GM19023 (cell line): ENCODE results near the gene MPG.
A peak's percentile ranks its signal among the peaks of the same experiment; 100 is the strongest.

Experiments used
- ATAC-seq: cut with Tn5 transposase; IDR thresholded peaks from one replicate; pipeline ENCODE4 v1.9.1; 2021; ENCODE audit warnings: mild to moderate bottlenecking, moderate library complexity; ENCODE audit not compliant: unreplicated experiment

Gene MPG

DNA sequence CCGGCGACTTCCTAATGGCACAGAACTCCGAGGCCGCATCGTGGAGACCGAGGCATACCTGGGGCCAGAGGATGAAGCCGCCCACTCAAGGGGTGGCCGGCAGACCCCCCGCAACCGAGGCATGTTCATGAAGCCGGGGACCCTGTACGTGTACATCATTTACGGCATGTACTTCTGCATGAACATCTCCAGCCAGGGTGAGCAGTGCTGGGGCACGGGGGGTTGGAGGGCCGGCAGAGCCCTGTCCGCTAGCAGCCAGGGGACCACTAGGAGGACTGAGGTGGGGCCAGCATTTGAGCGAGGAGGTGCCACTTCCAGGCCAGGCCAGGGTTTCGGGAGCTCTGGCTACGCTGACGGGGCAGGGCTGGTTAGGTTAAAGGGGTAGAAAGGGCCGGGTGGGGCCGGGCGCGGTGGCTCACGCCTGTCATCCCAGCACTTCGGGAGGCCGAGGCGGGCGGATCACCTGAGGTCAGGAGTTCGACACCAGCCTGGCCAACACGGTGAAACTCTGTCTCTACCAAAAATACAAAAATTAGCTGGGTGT, 5.1 kb downstream of the MPG start:
- no peak for ATAC-seq

DNA sequence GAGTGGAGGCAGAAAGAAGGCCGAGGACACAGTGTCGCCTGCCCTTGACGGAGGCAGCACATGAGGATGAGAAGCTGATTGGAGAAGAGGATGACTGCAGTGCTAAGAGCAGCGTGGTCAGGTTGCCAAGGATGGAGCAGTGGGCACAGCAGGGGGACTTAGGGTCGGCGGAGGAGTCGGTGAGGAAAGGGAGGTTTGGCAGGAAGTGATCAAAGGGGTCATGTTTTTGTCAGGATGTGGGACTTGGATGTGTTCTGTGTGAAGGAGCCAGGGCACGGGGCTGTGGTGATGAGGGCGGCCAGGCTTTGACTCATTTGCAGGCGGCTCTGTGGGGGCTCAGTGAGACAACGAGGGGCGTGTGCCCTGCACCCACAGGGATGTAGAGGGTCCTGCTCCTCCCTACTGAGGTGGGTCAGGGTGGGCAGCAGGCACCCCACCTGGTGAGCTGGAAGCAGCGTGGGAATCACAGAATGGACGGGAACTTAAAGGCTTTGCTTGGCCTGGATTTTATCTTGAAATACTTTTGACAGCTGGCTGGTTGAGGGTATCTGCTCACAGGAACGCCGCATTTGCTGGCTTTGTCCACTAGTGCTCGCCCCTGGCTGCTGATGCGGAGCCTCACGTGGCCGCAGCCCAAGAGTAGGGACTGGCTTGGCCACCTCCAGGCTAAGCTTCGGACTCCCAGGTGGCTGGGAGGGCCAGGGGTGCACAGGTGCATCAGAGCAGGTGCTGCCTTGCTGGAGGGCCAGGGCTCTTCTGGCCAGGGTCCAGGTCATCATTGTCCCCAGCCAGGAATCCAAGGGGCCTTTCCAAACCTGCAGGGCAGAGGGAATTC, 6.0 kb downstream of the MPG start:
- no peak for ATAC-seq

DNA sequence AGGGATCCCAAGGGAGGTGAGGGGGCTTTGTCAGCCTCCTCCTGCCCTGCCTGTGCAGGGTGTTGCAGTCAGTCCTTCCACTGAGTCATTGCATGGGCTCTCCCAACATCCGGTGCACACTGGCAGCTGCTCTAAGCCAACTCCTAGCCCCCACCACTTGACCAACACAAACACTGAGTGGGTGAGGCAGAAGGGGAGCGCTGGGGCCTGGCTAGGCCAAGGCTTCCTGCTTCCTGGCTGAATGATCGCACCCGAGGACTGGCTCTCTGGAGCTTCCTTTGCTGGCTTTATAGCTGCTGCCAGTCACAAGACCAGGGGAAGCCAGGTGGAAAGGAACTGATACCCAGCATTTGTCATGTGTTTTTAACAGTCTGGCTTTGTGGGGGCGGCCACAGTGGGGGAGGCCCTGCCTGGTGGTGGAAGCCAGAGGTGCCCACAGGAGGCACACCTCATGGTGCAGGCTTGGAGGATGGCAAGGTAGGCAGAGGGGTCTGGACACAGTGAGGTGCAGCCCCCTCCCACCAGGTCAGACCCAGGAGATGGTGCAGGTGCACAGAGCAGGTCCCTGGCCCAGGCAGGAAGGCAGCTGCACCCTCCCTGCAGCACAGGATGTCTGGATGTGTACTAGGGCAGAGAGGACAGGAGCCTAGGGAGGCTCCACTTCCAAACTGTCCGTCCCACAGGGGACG, 6.8 kb downstream of the MPG start:
- ATAC-seq = peak; percentile 70

DNA sequence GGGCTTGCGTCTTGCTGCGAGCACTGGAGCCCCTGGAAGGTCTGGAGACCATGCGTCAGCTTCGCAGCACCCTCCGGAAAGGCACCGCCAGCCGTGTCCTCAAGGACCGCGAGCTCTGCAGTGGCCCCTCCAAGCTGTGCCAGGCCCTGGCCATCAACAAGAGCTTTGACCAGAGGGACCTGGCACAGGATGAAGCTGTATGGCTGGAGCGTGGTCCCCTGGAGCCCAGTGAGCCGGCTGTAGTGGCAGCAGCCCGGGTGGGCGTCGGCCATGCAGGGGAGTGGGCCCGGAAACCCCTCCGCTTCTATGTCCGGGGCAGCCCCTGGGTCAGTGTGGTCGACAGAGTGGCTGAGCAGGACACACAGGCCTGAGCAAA, 7.4 kb downstream of the MPG start:
- ATAC-seq = no peak

DNA sequence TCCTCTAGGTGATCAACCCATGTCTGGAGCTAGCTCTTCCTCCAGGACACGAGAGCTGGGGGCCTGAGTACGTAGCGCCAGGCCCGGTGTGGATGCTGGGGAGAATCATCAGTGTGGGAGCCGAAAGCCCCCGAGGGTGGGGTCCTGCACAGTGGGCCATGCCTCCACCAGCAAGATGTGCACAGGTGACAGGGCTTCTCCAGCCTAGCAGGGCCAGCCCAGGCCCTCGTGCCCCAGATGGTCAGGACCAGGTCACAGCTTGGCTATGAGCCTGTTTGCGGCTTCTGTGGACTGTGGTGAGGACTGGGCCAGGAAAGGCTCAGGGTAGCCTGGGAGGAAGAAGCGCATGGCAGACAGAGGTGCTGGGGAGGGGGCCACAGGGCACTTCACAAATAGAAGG, 7.8 kb downstream of the MPG start:
- no peak for ATAC-seq

DNA sequence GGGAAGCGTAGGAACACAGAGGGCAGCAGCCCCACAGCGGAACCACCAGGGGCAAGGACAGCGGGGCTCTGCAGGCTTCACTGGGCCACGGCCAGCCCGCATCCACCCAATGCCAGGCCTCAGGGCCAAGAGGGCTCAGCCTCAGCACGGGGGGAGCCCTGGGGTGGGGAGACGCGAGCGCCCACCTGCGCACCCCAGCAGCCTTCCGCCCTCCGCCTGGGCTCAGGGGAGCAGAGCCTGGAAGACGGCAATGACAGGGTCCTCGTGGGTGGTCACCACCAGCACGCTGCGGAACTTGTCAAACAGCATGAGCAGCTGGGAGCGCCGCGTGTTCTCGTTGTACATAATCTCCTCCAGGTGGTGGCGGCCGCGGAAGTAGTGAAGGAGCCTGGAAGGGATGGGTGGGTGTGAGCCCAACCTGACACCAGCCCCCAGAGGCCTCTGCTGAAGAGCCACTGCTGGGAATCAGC, 8.5 kb downstream of the MPG start:
- no peak for ATAC-seq

DNA sequence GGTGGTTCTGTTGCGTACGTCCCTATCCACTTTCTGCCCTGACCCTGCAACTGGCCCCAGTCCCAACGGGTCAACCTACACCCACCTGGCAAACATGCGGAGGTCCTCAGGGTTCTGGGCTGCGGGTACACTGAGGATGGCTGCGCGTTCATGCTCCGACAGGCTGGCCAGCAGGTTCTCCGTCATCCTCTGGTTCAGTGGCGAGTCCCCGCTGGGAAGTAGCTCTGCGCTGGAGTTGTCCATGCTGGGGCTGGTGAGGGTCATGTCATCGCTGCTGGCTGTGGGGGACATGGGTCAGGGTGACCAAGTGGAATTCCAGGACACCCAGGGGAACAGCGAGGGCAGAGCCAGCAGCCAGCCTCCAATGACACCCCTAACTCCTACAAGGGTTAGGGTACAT, 10.6 kb downstream of the MPG start:
- no peak for ATAC-seq

DNA sequence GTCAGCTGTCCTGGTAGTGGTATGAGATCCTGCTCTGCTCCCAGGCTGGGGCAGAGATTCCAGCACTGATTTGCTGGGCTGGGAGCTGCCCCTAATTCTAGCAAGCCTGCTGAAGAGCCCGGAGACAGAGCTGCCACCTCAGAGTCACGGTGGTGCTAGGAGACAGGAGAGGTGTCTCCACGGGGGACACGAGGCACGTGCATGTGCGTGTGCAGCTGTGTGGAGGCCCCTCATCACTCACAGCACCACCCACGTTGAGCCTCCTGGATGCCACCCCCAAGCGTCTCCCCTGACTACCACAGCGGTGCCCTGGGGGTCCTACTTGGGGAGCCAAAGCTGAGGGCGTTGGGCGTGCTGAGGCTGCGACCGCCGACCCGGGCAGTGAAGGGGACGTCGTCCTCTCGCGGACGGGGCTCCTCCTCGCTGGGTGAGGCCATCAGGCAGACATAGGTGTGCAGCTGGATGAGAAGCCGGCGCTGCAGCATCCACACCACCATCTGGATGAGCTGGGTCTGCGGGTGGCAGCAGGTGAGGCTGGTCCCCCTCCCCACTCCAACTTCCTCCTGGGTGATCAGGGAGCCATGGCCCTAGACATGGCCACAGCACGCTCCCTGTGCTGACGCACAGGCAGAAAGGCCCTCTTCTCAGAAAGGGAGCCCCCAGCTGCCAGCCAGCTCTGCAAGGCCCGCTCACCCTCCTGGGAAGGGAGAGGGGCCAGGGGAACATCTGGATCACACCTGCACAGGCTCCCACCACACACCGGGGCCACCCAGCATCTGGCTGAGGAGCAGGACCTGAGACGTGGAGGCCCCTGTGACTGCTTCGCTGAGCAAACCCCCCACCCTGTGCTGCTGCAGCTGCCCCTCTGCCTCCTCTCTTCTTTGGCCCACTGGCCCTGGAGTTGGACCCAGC, 11.6 kb downstream of the MPG start:
- ATAC-seq = no peak

DNA sequence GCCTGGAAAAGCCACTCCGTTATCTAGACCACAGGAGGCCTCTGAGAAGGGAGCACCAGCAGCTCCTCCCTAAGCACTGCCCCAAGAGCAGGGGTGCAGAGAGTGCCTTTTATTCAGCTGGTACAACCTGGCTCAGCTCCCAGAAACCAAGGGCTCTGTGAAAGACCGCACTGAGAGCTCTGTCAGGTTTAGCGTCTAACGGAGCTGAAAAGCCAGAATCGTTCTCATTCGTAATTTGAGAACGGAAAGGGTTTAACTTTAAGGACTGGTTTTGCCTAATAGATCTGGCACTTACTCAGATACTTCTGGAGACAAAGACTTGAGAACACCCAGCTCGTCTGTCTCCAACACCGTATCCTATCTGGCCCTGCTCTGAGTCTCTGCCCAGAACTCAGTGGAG, 13.5 kb downstream of the MPG start:
- no peak for ATAC-seq

DNA sequence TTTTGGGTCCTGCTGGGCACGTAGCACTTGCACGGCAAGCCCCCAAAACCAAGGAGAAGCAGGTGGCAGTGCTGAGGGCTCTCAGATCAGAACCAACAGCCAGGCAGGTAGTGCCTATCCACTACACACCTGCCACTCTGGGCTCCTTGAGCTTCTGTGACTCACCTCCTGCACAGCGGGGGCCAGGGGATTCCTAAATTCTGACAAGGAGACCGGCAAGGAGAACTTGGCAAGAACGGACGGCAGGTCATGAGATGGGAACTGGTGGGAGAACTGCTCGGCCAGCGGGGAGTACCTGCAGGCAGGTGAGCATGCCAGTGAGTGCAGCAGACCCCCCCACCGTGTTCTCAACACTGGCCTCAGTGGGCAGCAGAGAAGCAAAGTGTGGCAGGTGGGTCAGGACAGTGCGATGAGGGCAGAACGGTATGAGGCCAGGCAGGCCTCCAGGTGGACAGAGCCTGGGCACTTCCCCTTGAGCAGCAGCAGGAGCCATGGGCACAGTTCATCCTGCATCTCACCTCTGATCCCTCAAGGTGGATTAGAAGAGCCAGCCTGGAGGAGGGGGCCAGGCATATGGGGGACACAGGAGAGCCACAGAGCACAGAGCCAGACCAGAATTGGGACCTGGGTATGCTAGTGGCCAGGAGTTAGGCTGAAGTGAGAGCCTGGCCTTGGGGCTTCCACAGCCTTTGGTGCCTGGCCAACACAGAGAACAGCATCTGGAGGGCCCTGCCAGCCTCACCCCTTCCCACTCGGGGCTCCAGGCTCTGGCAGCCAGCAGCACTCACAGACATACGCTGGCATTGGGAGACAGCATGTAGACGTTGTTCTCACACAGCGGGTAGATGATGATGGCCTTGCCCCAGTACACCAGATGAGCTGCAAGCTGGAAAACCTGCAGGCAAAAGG, 14.7 kb downstream of the MPG start:
- ATAC-seq = no peak

DNA sequence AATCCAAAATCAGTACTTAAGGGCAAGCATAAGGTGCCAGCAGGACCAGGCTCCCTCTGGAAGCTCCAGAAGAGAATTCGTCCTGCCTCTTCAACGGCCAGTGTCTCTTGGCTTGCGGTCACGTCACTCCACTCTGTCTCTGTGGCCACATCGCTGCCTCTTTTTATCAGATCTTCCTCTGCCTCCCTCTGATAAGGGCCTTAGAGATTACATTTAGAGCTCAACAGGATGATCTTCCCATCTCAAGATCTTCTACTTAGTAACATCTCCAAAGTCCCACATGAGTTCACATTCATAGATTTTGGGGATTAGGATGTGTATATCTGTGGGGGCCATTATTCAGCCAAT, 16.9 kb downstream of the MPG start:
- no peak for ATAC-seq

DNA sequence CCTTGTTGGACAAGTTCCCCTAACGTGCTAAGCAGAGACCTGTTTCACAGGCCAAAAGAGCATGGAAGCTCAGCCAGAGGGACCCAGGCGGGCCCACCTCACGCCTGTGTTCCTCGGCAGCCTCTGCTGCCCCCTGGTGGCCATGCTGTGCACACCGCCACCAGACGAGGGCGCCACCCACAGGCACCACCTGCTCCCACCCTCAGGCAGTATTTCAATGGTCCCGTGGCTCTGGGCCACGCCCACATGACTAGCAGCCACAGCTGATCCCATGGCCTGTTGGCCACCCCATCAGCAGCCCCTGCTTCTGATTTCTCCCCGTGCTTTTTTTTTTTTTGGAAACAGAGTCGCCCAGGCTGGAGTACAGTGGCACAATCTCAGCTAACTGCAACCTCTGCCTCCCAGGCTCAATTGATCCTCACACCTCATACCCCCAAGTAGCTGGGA, 18.9 kb downstream of the MPG start:
- ATAC-seq = peak; percentile 64

DNA sequence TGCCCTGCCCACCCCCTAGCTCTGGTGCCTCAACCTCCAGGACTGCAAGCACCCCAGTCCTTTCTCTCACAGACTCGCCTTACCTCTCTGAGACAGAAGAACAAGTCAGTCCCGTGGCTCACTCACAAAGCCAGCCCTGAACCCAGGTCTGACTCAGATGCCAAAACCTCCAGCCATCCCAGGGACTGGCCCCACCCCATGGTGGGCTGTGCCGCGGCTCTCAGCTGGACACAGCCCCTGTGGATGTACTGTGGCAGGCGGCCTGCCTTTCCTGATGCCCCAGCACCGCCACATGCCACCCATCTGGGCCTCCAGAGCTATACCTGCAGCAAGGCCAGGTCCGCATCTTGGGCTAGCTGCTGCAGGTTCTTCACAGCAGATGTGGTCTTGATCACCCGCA, 19.8 kb downstream of the MPG start:
- no peak for ATAC-seq

DNA sequence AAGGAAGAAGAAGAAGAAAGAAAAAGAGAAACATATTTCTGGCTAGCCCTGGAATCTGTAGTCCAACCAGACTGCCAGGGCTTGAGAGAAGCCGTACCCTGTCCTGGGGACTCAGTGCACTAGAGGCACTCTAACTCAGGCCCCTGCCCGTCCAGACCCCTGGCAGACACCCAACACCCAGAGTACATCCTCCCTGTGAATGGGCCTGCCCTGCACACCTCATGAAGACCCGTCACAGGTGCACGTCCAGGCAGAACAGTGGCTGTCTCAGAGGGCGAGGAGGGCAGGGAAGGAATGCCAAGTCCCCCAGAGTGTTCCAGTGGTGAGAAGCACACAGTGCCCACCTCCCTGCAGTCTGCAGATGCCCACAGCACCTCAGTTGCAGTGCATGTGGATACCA, 23.0 kb downstream of the MPG start:
- ATAC-seq = no peak

DNA sequence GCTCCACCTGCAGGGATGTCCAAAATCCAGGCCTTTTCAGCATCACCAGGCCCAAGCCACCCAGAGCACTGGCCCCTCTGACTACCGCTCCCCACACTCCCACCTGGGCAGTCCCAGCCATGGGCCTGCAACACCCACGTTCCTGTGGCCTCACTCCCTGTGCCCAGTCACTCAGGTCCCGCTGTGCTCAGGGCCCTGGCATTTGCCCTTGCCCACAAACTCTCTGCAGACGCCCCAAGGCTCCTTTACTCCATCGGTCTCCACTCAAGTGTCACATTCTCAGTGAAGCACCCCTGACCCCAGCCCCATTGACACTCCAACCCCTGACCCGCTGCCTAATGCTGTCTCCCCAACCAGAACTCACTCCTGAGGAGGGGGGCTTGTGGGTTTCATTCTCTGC, 23.6 kb downstream of the MPG start:
- no peak for ATAC-seq

DNA sequence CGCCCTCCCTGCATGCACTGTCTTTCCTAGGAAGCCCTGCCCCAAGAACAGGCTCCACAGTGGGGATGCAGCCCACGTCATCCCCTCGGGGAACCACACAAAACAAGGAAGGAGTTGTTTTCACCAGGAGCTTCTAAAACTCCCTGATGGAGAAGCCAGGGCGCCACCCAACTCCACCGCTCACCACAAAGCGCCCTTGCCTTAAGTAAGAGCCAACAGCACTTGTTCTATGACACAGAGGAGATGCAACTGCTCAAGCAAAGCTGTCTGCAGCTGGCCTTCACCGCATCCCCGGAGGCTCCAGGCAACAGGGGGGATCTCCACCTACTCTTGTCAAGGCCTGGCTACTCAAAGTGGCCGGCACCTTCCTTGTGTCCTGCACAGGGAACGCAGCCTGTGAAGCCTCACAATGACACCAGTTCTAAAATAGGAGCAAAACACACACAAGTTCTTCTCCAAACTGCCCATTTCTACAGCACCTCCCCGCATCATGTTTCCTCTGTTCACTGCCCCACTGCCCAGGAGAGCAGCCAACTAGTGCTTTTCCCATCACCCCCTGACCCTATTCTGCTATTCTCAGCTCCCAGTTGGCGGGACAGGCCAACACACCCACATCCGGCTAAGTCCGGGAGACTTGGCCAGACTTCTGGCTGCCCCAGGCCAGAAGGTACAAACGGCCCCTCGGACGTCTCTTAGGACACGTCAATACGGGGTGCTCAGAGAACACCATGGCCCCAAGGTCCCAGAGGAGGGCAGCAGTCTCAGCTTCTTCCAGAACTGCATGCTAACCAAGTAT, 24.2 kb downstream of the MPG start:
- no peak for ATAC-seq

DNA sequence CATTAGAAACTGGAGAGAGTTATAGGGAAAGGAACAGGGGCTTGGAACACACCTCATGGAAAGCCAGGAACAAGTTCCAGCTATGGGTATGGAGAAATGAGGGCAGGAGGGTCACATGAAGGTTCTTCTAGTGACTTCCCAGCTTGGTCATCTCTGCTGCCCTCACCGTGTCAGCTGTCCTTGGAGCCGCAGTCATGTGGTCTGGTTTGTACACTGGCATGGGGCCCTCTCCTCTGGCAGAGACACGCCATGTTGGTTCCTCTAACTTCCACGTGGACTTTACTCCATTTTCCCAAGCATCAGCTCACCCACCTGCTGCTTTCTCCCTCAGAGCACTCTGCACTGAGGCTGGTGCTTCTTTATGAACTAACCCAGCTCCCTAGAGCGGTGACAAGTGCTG, 26.3 kb downstream of the MPG start:
- ATAC-seq = no peak

DNA sequence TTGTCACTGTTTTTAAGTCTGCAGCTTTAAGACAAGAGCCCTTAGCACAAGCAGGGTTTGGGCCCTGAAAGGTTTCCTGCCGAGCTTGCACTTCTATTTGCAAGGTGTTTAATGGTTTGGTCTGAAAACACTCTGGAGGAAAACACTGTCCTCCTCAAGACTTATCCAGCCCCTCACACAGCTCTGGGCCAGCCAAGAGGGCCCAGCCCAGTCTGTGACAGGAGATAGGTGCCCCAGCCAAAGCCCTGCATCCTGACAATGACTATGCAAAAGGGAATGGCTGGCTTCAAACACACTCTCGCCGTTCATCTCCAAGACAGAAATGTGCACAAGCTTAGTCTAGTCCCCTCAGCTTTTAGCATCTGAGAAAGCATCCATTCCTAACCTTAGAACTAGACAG, 26.9 kb downstream of the MPG start:
- ATAC-seq = no peak

DNA sequence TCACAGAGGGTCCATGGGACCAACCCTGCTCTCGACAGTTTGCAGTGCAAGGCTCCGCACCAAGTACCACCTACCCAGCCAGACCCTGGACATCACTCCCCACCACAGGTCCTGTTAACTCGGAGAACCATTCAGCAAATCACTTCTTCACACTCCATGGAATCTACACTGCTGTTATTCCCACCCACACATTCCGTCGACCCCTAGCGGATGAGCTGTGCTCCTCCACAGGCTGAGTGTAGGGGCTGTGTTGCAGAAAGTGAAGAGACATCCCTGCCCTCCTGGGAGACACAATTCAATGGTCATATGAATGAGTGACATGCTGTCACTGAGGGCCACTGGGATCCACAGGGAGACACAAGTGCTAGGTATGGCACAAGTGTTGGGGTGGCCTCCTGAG, 27.5 kb downstream of the MPG start:
- no peak for ATAC-seq
